Activated CD4-positive, alpha-beta T cell treated with anti-CD3 and anti-CD28 coated beads, Interleukin-2, Interleukin-6, amounts not matched to agents 100 ng/mL and 50 ng/mL, durations not matched to agents 16 hours and 8 hours (primary cell): ENCODE data around the gene SLC7A11.

Experiments
- DNase-seq: peaks from one replicate; pipeline ENCODE4 v3.0.0-alpha.2; 2020

Gene SLC7A11

GRCh38 chr4:138140879-138141278 is 101.3 kb downstream of the SLC7A11 start:
- DNase-seq = no peak

- no peak for DNase-seq
These were observed 103.4 kb downstream of the SLC7A11 start for GRCh38 chr4:138138774-138139173.

GRCh38 chr4:138135610-138136009 is 106.5 kb downstream of the SLC7A11 start:
- DNase-seq = no peak

GRCh38 chr4:138118270-138118669 is 123.9 kb downstream of the SLC7A11 start:
- DNase-seq = no peak

- DNase-seq = no peak
These were observed 127.1 kb downstream of the SLC7A11 start for GRCh38 chr4:138115053-138115452.

- DNase-seq = no peak
These were observed 127.7 kb downstream of the SLC7A11 start for GRCh38 chr4:138114434-138114833.
